ENCODE measurements around the gene EEFSEC.

The EEFSEC gene

DNA sequence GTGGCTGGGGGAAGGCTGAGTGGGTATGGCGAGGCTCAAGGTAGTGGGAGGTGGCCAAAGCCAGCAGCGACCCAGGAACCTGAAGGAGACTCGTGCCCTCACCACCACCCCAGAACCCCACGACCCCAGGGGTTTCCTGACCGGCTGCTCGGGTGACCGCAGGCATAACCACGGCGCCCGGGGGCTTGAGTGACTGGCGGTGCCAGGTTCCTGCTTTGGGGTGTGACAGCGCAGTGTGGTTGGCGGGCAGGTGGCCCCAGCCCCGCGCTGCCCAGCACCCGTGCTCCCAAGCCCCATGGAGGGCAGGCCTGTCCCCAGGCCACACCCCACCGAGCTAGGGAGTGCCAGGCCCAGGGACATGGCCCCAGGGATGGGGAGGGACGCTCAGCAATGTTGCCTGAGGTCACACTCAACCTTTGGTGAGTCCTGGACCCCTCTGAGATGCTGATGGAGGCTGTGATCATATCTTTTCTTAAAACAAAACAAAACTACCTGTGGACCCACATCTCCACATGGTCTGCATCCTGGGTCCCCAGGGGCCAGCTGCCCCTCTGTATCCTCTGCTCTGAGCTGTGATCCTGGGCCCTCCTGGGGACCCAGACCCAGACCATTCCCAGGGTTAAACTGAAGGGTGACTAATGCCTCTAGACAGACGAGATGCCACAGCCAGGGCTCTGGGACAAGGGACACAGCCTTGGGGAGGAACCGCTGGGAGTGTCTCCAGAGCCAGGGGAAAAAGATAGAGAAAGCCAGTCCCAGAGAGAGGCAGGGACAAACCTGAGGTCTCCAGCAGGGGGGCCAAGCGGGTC, 300.4 kb downstream of the EEFSEC start:
- H3K4me3 ChIP-seq (ENCODE audit: low read depth, low read length) = no peak overlapping the region
- no peak for TF ChIP-seq CTCF (IDR thresholded peaks at IDR 0.05; ENCODE audit: low read depth, low read length)

DNA sequence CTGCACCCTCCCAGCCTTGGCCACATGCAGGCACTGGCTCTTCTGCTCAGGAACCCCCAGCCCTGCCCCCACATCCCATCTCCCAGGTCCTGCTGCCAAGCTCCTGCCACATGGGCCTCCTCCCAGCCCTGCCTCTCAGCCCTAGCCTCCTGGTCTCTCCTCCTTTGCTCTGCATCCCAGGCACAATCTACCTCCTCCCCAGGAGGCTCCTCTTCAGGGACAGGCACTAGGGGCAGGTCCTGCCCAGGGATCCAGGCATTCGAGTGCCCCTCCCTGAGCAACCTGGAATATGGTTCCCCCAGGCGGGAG, 301.0 kb downstream of the EEFSEC start:
- H3K4me3 ChIP-seq (ENCODE audit: low read depth, low read length) = no peak overlapping the region
- TF ChIP-seq CTCF (IDR thresholded peaks at IDR 0.05; ENCODE audit: low read depth, low read length) = no peak

GRCh38 chr3:128455116-128455515, 301.8 kb downstream of the EEFSEC start:
- TF ChIP-seq CTCF (IDR thresholded peaks at IDR 0.05; ENCODE audit: low read depth, low read length) = no peak
- H3K4me3 ChIP-seq (ENCODE audit: low read depth, low read length) = no peak overlapping the region

DNA sequence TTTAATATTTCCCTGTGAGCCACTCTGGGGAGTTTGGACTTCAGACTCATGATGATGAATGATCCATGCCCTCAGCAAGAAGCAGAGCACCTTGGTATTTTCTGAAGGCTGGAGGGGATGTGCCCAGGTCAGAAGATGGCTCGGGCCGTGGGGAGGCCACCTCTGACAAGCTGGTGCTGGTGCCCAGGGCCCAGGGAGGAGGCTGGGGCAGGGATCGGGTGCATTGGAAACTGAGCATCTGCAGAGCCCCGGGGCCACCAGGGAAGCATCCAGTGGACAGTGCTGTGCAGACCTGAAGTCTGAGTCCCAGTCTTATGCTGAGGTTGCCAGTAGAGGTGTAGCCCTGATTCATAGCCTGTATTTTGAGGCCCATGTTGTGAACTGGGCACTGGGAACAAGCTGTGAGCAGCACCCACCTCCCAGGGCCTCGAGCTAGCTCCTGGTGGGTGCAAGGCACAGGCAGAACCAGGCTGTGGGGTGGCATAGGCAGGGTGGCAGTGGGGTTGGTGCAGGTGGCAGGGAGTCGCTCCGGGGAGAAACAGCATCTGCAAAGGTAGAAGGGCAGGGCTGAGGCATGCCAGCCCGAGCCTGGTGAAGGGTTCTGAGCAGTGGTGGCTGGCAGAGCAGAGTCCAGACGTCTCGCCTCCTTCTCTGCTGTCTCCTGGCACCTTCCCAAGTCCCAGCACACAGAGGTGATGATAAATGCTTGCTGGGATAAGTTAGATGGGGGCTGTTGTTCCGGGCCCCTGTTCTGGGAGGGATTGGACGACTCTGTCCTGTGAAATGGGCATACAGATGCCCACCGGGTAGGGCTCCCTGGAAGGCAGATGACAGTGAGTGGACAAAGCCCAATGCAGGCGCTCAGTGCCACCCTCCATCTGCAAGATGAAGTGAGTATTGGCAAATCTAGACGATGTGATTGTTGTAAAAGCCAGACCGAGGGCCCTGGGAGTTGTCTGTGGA, 302.8 kb downstream of the EEFSEC start:
- no peak for TF ChIP-seq CTCF (IDR thresholded peaks at IDR 0.05; ENCODE audit: low read depth, low read length)
- no peak overlapping the region for H3K4me3 ChIP-seq (ENCODE audit: low read depth, low read length)

DNA sequence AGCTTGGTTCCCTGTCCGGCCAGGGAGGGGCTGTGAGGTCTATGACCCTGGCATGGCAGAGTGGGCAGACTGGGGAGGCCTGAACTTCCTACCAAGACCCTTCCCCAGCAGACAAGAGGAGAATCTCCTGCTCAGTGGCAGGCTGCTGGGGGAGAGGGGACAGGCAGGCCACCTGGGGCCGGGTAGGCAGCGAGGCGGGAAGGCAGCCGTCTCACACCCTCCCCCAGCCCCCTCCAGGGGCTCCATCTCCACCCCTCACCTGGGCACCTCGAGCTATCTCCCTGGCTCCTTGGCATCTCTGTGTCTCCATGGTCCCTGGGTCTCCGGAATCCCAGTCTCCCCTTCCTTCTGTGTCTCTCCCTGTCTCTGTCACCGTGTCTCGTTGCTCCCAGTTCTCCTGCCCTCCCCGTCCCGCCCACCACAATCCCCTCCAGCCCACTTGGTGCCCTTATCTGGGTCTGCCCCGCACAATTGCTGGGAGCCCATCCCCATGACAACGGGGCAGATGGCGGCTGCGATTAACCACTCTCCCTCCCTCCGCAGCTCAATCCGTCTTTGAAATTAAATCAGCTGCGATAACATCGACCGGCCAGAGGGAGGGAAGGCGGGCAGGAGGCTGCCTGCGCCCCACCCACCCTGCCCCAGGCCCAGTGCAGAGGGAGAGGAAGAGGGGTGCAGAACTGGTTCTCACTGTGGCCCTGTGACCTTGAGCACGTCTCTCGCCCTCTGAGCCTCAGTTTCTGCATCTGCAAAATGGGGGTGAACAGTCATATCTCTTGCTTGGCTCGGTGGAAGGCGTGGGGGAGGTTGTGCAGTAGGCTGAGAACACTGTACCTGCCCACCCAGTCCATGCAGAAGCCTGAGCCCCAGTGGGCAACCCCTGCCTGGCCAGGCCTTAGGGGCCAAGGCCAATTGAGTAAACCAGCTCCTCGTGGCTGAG, 303.8 kb downstream of the EEFSEC start:
- no peak overlapping the region for H3K4me3 ChIP-seq (ENCODE audit: low read depth, low read length)
- TF ChIP-seq CTCF (IDR thresholded peaks at IDR 0.05; ENCODE audit: low read depth, low read length) = no peak

- TF ChIP-seq CTCF (IDR thresholded peaks at IDR 0.05; ENCODE audit: low read depth, low read length) = no peak
- no peak overlapping the region for H3K4me3 ChIP-seq (ENCODE audit: low read depth, low read length)
Measured at GRCh38 chr3:128457937-128458336, 304.7 kb downstream of the EEFSEC start.

Data from WI38 (cell line).